Esophagus muscularis mucosa (tissue), 3 donors: ENCODE results near the gene IL12RB1.

Experiments
- CTCF ChIP-seq, 3 experiments: fragments of 200-600 bp in 2 of 3; fragments of 450-650 bp in 1 of 3; sonication (generic) in 2 of 3; IDR thresholded peaks; one replicate each; pipeline ENCODE4 v1.5.1; 2017 to 2019; ENCODE audit warnings: antibody characterized with exemption in 3 of 3, mild to moderate bottlenecking in 2 of 3, moderate library complexity in 1 of 3
- POLR2A ChIP-seq: fragments of 450-650 bp; IDR thresholded peaks from one replicate; pipeline ENCODE4 v1.6.1; 2017; ENCODE audit warnings: antibody characterized with exemption, moderate library complexity, mild to moderate bottlenecking, low read depth
- POLR2AphosphoS5 ChIP-seq, 2 donors: sonication (generic); formaldehyde crosslinking; IDR thresholded peaks; one replicate each; pipeline ENCODE4 v1.6.1; 2017; ENCODE audit warnings: antibody characterized with exemption in 2 of 2

- TF ChIP-seq CTCF (IDR thresholded peaks at IDR 0.05) (no peak), POLR2AphosphoS5 (IDR thresholded peaks at IDR 0.05) (no peak), POLR2A (no peak)
Measured at GRCh38 chr19:18130523-18131242, 43.9 kb upstream of the IL12RB1 start.
